PC-3 (cell line): ENCODE data around the gene ADH7. TPM values are rescaled to one million over a fixed set of nuclear protein-coding genes. Genes with fewer than 3 reads are reported as not detected.
A peak's percentile ranks its signal among the peaks of the same experiment; 100 is the strongest.

Source experiments
- ATAC-seq: fragments of 200-7000 bp; cut with Tn5 transposase; 2 replicates; pipeline ENCODE4 v1.9.1; 2020; ENCODE audit warnings: mild to moderate bottlenecking, moderate library complexity
- BruUV-seq: library from RNA; stranded (reverse); fragments of 400-500 nt; replicated peaks from 2 replicates; lab custom pipeline; 2021; lab: Mats Ljungman, UMichigan
- CTCF ChIA-PET: fragments of 300-600 bp; sonication (Branson Sonifier 250); formaldehyde crosslinking; loops from one replicate; lab custom pipeline; 2022; ENCODE audit warnings: antibody characterized with exemption; lab: Charles Lee
- POLR2A ChIA-PET: fragments of 300-600 bp; sonication (Branson Sonifier 250); formaldehyde crosslinking; loops from one replicate; lab custom pipeline; 2022; ENCODE audit warnings: antibody characterized with exemption; ENCODE audit not compliant: unreplicated experiment; lab: Charles Lee
- DNase-seq: peaks from one replicate; pipeline ENCODE4 v3.0.0-alpha.2; 2015
- H2AFZ ChIP-seq: fragments of 300-600 bp; sonication (generic); 2 replicates; pipeline ENCODE4 v1.6.0; 2016; ENCODE audit warnings: antibody characterized with exemption, low read length
- H3F3A ChIP-seq: fragments of 300-600 bp; sonication (generic); one replicate; pipeline ENCODE4 v1.6.0; 2017; ENCODE audit warnings: antibody characterized with exemption, low read length, control low read depth, mild to moderate bottlenecking; ENCODE audit not compliant: unreplicated experiment
- H3K27ac ChIP-seq: fragments of 300-600 bp; sonication (generic); 2 replicates; pipeline ENCODE4 v1.5.1; 2016; ENCODE audit warnings: mild to moderate bottlenecking, low read length
- H3K27me3 ChIP-seq: fragments of 300-600 bp; sonication (generic); 2 replicates; pipeline ENCODE4 v1.6.1; 2016; ENCODE audit warnings: low read length, mixed read lengths
- H3K36me3 ChIP-seq: fragments of 300-600 bp; sonication (generic); 2 replicates; pipeline ENCODE4 v1.6.1; 2016; ENCODE audit warnings: low read depth, mixed run types, low read length, mixed read lengths
- H3K4me1 ChIP-seq: fragments of 300-600 bp; sonication (generic); 2 replicates; pipeline ENCODE4 v1.5.1; 2016; ENCODE audit warnings: low read length; ENCODE audit not compliant: insufficient read depth
- H3K4me2 ChIP-seq: fragments of 300-600 bp; sonication (generic); 2 replicates; pipeline ENCODE4 v1.6.0; 2016; ENCODE audit warnings: low read length
- H3K4me3 ChIP-seq: fragments of 300-600 bp; sonication (generic); 2 replicates; pipeline ENCODE4 v1.5.1; 2016; ENCODE audit warnings: mild to moderate bottlenecking, low read length, mixed read lengths
- H3K79me2 ChIP-seq: fragments of 300-600 bp; sonication (generic); 2 replicates; pipeline ENCODE4 v1.6.1; 2017; ENCODE audit warnings: low read length, mixed read lengths
- H3K9ac ChIP-seq: fragments of 300-600 bp; sonication (generic); 2 replicates; pipeline ENCODE4 v1.6.0; 2016; ENCODE audit warnings: mild to moderate bottlenecking, low read length
- H3K9me2 ChIP-seq: fragments of 300-600 bp; sonication (generic); replicated peaks from 2 replicates; pipeline ENCODE4 v1.6.1; 2016; ENCODE audit warnings: mixed run types, low read length, mixed read lengths
- H3K9me3 ChIP-seq: fragments of 300-600 bp; sonication (generic); 2 replicates; pipeline ENCODE4 v1.6.1; 2016; ENCODE audit warnings: low read length, mixed read lengths
- H4K20me1 ChIP-seq: fragments of 300-600 bp; sonication (generic); 2 replicates; pipeline ENCODE4 v1.6.1; 2016; ENCODE audit warnings: low read length, mixed read lengths
- EZH2 ChIP-seq: fragments of 300-600 bp; sonication (generic); IDR thresholded peaks from one replicate; pipeline ENCODE4 v1.6.1; 2017; ENCODE audit warnings: antibody characterized with exemption, mild to moderate bottlenecking, low read length; ENCODE audit not compliant: unreplicated experiment
- EZH2phosphoT487 ChIP-seq: fragments of 300-600 bp; sonication (generic); IDR thresholded peaks from 2 replicates; pipeline ENCODE4 v1.6.1; 2018; ENCODE audit warnings: mild to moderate bottlenecking, antibody characterized with exemption, low read length, borderline replicate concordance
- intact Hi-C: fragments of 100-400 bp; cut with micrococcal nuclease; formaldehyde crosslinking; loops from 2 replicates; pipeline ENCODE4 v1.9.0; 2023
- total RNA-seq: library from RNA; depleted of rRNA; stranded (reverse); fragments of >200 nt; gene quantifications from 2 replicates; pipeline ENCODE4 v1.2.3, GENCODE V29; 2014
- TF ChIP-seq, protein P1 (sequence below): fragments of 300-600 bp; sonication (generic); conservative IDR thresholded peaks from 2 replicates; pipeline ENCODE4 v1.5.1; 2017; ENCODE audit warnings: antibody characterized with exemption, low read depth, mild to moderate bottlenecking, low read length

ADH7 gene
- total RNA-seq, 1 experiment from 2014 or later = not detected

DNA sequence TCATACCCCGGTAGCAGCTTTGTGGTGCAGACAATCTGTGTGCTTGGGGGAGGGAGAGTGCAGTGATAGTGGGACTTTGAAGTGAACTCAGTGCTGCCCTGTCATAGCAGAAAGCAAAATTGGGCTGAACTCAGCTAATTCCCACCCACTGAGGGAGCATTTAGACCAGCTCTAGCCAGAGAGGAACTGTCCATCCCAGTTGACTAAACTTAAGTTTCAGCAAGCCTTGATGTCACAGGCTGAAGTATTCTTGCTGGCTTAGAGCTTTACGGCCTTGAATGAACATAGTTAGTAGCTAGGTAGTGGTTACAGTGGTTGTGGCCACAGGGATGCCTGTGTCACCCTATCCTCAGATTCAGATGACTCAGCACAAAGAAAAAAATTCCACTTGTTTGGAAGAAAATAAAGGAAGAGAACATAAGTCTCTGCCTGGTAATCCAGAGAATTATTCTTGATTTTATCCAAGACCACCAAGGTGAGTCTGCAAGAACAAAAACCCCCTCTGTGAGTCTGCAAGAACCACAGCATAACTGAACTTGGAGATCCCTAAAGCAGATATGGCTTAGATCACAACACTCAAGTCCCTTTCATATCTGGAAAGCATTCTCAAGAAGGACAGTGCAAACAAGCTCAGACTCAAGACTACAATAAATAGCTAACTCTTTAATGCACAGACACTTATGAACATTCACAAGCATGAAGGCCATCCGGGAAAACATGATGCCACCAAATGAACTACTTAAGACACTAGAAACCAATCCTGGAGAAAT lies 39.4 kb downstream of the ADH7 start:
- H2AFZ ChIP-seq = no peak overlapping the region

DNA sequence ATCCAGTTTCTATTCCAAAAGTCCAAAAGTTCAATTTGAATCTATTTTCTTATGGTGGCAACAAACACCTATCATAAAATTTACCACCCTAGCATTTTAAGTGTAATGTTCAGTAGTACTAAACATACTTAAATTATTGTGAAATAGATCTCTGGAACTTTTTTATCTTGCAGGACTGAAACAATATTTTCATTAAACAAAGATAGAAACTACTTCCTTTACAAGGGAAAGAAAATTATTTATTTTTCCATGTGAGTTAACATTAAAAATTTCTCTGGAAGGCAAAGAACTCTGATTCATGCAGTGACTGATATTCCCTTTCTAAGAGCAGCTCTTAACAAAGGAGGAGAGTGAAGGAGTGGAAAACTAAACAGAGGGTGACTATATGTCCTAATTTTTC lies 40.2 kb downstream of the ADH7 start:
- no peaks in the 10 kb centered on the region for H3F3A ChIP-seq
- CTCF ChIA-PET = no interaction called here
- intact Hi-C loops = no loop called here
- no peaks in the 10 kb centered on the region for H3K36me3 ChIP-seq
- no peaks in the 10 kb centered on the region for H3K9me3 ChIP-seq
- H3K4me2 ChIP-seq = peak overlapping the region; percentile 38; the same call in 1 of the 2 replicates
- H4K20me1 ChIP-seq = no peaks in the 10 kb centered on the region
- no TSS peak for BruUV-seq
- peak; percentile 30 for DNase-seq
- no peaks in the 10 kb centered on the region for H3K79me2 ChIP-seq
- H3K27me3 ChIP-seq = no peaks in the 10 kb centered on the region
- H2AFZ ChIP-seq = no peak overlapping the region
- peaks cover 12% of the 10 kb centered on the region for H3K4me1 ChIP-seq
- POLR2A ChIA-PET = no interaction called here
- H3K4me3 ChIP-seq = no peak overlapping the region
- H3K9ac ChIP-seq = no peak overlapping the region
- peak; percentile 55; the same call in 1 of the 2 replicates for ATAC-seq
- H3K9me2 ChIP-seq = no peaks in the 10 kb centered on the region
- TF ChIP-seq EZH2 = no peak
- TF ChIP-seq EZH2phosphoT487 = no peak
- TF ChIP-seq, protein P1, sequence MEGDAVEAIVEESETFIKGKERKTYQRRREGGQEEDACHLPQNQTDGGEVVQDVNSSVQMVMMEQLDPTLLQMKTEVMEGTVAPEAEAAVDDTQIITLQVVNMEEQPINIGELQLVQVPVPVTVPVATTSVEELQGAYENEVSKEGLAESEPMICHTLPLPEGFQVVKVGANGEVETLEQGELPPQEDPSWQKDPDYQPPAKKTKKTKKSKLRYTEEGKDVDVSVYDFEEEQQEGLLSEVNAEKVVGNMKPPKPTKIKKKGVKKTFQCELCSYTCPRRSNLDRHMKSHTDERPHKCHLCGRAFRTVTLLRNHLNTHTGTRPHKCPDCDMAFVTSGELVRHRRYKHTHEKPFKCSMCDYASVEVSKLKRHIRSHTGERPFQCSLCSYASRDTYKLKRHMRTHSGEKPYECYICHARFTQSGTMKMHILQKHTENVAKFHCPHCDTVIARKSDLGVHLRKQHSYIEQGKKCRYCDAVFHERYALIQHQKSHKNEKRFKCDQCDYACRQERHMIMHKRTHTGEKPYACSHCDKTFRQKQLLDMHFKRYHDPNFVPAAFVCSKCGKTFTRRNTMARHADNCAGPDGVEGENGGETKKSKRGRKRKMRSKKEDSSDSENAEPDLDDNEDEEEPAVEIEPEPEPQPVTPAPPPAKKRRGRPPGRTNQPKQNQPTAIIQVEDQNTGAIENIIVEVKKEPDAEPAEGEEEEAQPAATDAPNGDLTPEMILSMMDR = no peak
- H3K27ac ChIP-seq = peak overlapping the region; percentile 18; the same call in 1 of the 2 replicates

More for the DNA sequence above, 39.4 kb downstream of the ADH7 start:
- Histone ChIP-seq H3K4me2 (peak overlapping the region; percentile 38; the same call in 1 of the 2 replicates), H3K4me1 (peaks cover 12% of the 10 kb centered on the region), H3K36me3 (no peaks in the 10 kb centered on the region), H3K79me2 (no peaks in the 10 kb centered on the region), H3F3A (no peaks in the 10 kb centered on the region), H3K4me3 (no peak overlapping the region), H3K9me2 (no peaks in the 10 kb centered on the region), H3K27ac (peak overlapping the region; percentile 3; the same call in 1 of the 2 replicates), H3K9me3 (no peaks in the 10 kb centered on the region), H3K27me3 (no peaks in the 10 kb centered on the region), H3K9ac (no peak overlapping the region), H4K20me1 (no peaks in the 10 kb centered on the region)
- ChIA-PET POLR2A (interaction anchor here (0.5 kb wide), 1 partner anchor 47 kb away, joined by 4 read pairs; no protein-coding TSS in a partner anchor), CTCF (no interaction called here)
- peak; percentile 24 for ATAC-seq
- intact Hi-C loops = no loop called here
- BruUV-seq = no TSS peak
- DNase-seq = peak; percentile 58
- no peak for TF ChIP-seq EZH2
- TF ChIP-seq, protein P1 = no peak
- no peak for TF ChIP-seq EZH2phosphoT487

DNA sequence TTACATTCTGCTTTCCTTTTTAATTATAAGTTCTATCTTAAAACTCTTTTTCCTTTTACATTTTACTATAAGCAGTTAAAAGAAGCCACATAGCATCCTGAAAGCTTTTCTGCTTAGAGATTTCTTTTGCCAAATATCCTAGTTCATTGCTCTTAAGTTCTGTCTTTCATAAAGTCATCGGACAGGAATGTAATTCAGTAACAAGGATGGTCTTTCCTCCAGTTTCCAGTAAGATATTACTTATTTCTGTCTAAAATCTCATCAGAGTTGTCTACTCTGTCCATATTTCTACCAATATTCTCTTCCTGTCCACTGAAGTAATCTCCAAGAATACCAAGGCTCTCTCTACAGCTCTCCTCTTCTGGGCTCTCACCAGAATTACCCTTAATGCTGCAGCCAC lies 45.1 kb downstream of the ADH7 start:
- Histone ChIP-seq H3K4me1 (peaks cover 5% of the 10 kb centered on the region; the same call in 1 of the 2 replicates), H3K9me3 (no peaks in the 10 kb centered on the region), H3K4me3 (no peak overlapping the region), H3K4me2 (no peak overlapping the region), H3K36me3 (no peaks in the 10 kb centered on the region), H3K9ac (no peak overlapping the region), H3F3A (no peaks in the 10 kb centered on the region), H3K9me2 (no peaks in the 10 kb centered on the region), H3K79me2 (no peaks in the 10 kb centered on the region), H3K27ac (no peak overlapping the region), H2AFZ (no peak overlapping the region), H4K20me1 (no peaks in the 10 kb centered on the region), H3K27me3 (no peaks in the 10 kb centered on the region)
- ATAC-seq (no peak), DNase-seq (no peak)
- CTCF ChIA-PET = no interaction called here
- no TSS peak for BruUV-seq
- TF ChIP-seq, protein P1 = no peak
- no peak for TF ChIP-seq EZH2
- no peak for TF ChIP-seq EZH2phosphoT487
- intact Hi-C loops = no loop called here
- POLR2A ChIA-PET = no interaction called here
